Measurements from ENCODE around the gene PSMB2. TPM values are rescaled to one million over a fixed set of nuclear protein-coding genes. Genes with fewer than 3 reads are reported as not detected.

Gene PSMB2
- total and polyA plus RNA-seq, 7 donors, result 29.3 to 66.5 (median 32.1) TPM

GRCh38 chr1:35640380-35641232 lies 720 bp downstream of the PSMB2 start:
- peak overlapping the region; percentile 65 to 87 (median 74) for H3K4me3 ChIP-seq
- TF ChIP-seq POLR2AphosphoS5 (IDR thresholded peaks at IDR 0.05), result no peak
- WGBS, 2 donors, result 17 to 18% methylated on average over 29 of the region's 29 CpGs
- DNase-seq, result no peak
- H3K36me3 ChIP-seq, result peaks cover 0 to 6% (median 0%) of the 10 kb centered on the region in 4 donors
- H3K4me1 ChIP-seq, result peaks cover 0 to 51% (median 45%) of the 10 kb centered on the region in 4 donors
- peak overlapping the region; percentile 88 to 95 (median 90) for H3K27ac ChIP-seq
- no peaks in the 10 kb centered on the region for H3K27me3 ChIP-seq
- no peaks in the 10 kb centered on the region for H3K9me3 ChIP-seq
- intact Hi-C loops (cut with DNase I), result loop anchor here (2.0 to 5.0 kb wide), 3 partner anchors 78 to 132 kb away; partner anchors contain the start of gene C1orf216

GRCh38 chr1:35637401-35637809 lies 3.9 kb downstream of the PSMB2 start:
- H3K4me1 ChIP-seq, result peaks cover 0 to 49% (median 44%) of the 10 kb centered on the region in 4 donors
- intact Hi-C loops (cut with DNase I), result no loop called here
- TF ChIP-seq POLR2AphosphoS5 (IDR thresholded peaks at IDR 0.05) (peak in 1 of 4 donors; percentile 7), POLR2A (IDR thresholded peaks at IDR 0.05) (no peak)
- no peaks in the 10 kb centered on the region for H3K9me3 ChIP-seq
- peak overlapping the region in 3 of 4 donors; percentile 25 to 30 (median 27) for H3K4me3 ChIP-seq
- no peak for DNase-seq
- H3K36me3 ChIP-seq, result peaks cover 0 to 38% (median 24%) of the 10 kb centered on the region in 4 donors
- peak overlapping the region; percentile 46 to 79 (median 64) for H3K27ac ChIP-seq
- WGBS, 2 donors, result 0% methylated on average over 1 of the region's 1 CpG
- H3K27me3 ChIP-seq, result no peaks in the 10 kb centered on the region

GRCh38 chr1:35633547-35633946 lies 7.8 kb downstream of the PSMB2 start:
- no peak overlapping the region for H3K4me3 ChIP-seq
- H3K9me3 ChIP-seq, result no peaks in the 10 kb centered on the region
- DNase-seq, result no peak
- no peak for TF ChIP-seq CTCF (IDR thresholded peaks at IDR 0.05)
- no peak for TF ChIP-seq POLR2A (IDR thresholded peaks at IDR 0.05)
- TF ChIP-seq POLR2AphosphoS5 (IDR thresholded peaks at IDR 0.05), result no peak
- no peak for TF ChIP-seq EP300 (IDR thresholded peaks at IDR 0.05)
- peaks cover 0 to 76% (median 51%) of the 10 kb centered on the region in 4 donors for H3K36me3 ChIP-seq
- H3K27ac ChIP-seq, result no peak overlapping the region
- peaks cover 0 to 23% (median 20%) of the 10 kb centered on the region in 4 donors for H3K4me1 ChIP-seq
- intact Hi-C loops (cut with DNase I), result no loop called here
- H3K27me3 ChIP-seq, result no peaks in the 10 kb centered on the region

- 91 to 93% methylated on average over 3 of the region's 3 CpGs for WGBS, 2 donors
- no peaks in the 10 kb centered on the region for H3K9me3 ChIP-seq
- no peak for TF ChIP-seq POLR2AphosphoS5 (IDR thresholded peaks at IDR 0.05)
- TF ChIP-seq CTCF (IDR thresholded peaks at IDR 0.05), result no peak
- no peak for TF ChIP-seq POLR2A (IDR thresholded peaks at IDR 0.05)
- TF ChIP-seq EP300 (IDR thresholded peaks at IDR 0.05), result no peak
- peaks cover 0 to 77% (median 51%) of the 10 kb centered on the region in 4 donors for H3K36me3 ChIP-seq
- intact Hi-C loops (cut with DNase I), result no loop called here
- DNase-seq, result no peak
- H3K4me1 ChIP-seq, result peaks cover 0 to 3% (median 1%) of the 10 kb centered on the region in 4 donors
- H3K4me3 ChIP-seq, result no peak overlapping the region
- H3K27ac ChIP-seq, result no peak overlapping the region
- no peaks in the 10 kb centered on the region for H3K27me3 ChIP-seq
Observed at GRCh38 chr1:35631396-35631795, 9.9 kb downstream of the PSMB2 start.

GRCh38 chr1:35629051-35629450 lies 12.3 kb downstream of the PSMB2 start:
- Histone ChIP-seq H3K4me1 (no peaks in the 10 kb centered on the region), H3K27ac (no peak overlapping the region), H3K4me3 (no peak overlapping the region), H3K36me3 (peaks cover 0 to 73% (median 38%) of the 10 kb centered on the region in 4 donors), H3K9me3 (no peaks in the 10 kb centered on the region), H3K27me3 (no peaks in the 10 kb centered on the region)
- WGBS, 2 donors, result 43 to 72% methylated on average over 2 of the region's 2 CpGs
- intact Hi-C loops (cut with DNase I), result no loop called here
- no peak for DNase-seq
- no peak for TF ChIP-seq POLR2AphosphoS5 (IDR thresholded peaks at IDR 0.05)
- no peak for TF ChIP-seq EP300 (IDR thresholded peaks at IDR 0.05)
- TF ChIP-seq POLR2A (IDR thresholded peaks at IDR 0.05), result no peak
- no peak for TF ChIP-seq CTCF (IDR thresholded peaks at IDR 0.05)

Measured in sigmoid colon (tissue), 7 donors.